K562 (cell line): ENCODE results near the gene GZMA. TPM values are rescaled to one million over a fixed set of nuclear protein-coding genes. Genes with fewer than 3 reads are reported as not detected.

Source experiments
- ATAC-seq: fragments of 200-7000 bp; cut with Tn5 transposase; 3 replicates; pipeline ENCODE4 v1.9.1; 2020; ENCODE audit warnings: moderate library complexity
- BruUV-seq: library from RNA; stranded (reverse); fragments of 400-500 nt; replicated peaks from 2 replicates; lab custom pipeline; 2021; lab: Mats Ljungman, UMichigan
- CTCF ChIA-PET: fragments of 300-600 bp; formaldehyde crosslinking; extraction: SDS; loops from one replicate; lab custom pipeline; 2021; ENCODE audit warnings: low intra/inter-chr PET ratio; lab: Yijun Ruan, JAX
- POLR2A ChIA-PET: fragments of 300-600, 350-650 bp; sonication (Branson Sonifier 250); formaldehyde crosslinking; extraction: SDS; loops from one replicate; lab custom pipeline; 2021; ENCODE audit warnings: antibody characterized with exemption, inconsistent platforms; lab: Yijun Ruan, JAX
- DNase-seq, 4 experiments: peaks; one replicate each; pipeline versions ENCODE4 v3.0.0 to v3.0.0-alpha.2; 2011 to 2018; ENCODE audit warnings: low spot score in 3 of 4, mixed read lengths in 3 of 4; ENCODE audit errors: extremely low read depth in 1 of 4
- FAIRE-seq: peaks from 2 replicates; lab custom pipeline; 2011; peaks lifted over from hg19 to GRCh38; lab: Jason Lieb, UNC
- H2AFZ ChIP-seq: 2 replicates; pipeline ENCODE4 v1.6.0; 2011; ENCODE audit warnings: low read depth, low read length, control low read depth, inconsistent platforms
- H3K27ac ChIP-seq: fragments of 200-600 bp; 3 replicates; pipeline ENCODE4 v1.8.0; 2011; ENCODE audit warnings: low read depth, mild to moderate bottlenecking, control low read depth, inconsistent platforms, low read length, moderate library complexity, mixed read lengths; ENCODE audit errors: extremely low read depth
- H3K27me3 ChIP-seq, 2 experiments: fragments of 300-600 bp in 1 of 2; 2 replicates in 1 of 2; 3 replicates in 1 of 2; pipeline versions ENCODE4 v1.6.0 to v1.8.0; 2011; ENCODE audit warnings: inconsistent platforms in 2 of 2, low read length in 2 of 2, mild to moderate bottlenecking in 1 of 2, mixed read lengths in 1 of 2, moderate library complexity in 1 of 2; ENCODE audit not compliant: control insufficient read depth in 2 of 2, insufficient read depth in 2 of 2
- H3K36me3 ChIP-seq: fragments of 300-600 bp; 3 replicates; pipeline ENCODE4 v1.8.0; 2011; ENCODE audit warnings: mild to moderate bottlenecking, low read length, inconsistent platforms; ENCODE audit not compliant: control insufficient read depth, insufficient read depth
- H3K4me1 ChIP-seq, 2 experiments: fragments of 200-600 bp in 1 of 2; replicated peaks in 1 of 2; 2 replicates in 1 of 2; 3 replicates in 1 of 2; pipeline versions ENCODE4 v1.5.1 to v1.8.0; 2011; ENCODE audit warnings: inconsistent platforms in 2 of 2, low read length in 2 of 2, mild to moderate bottlenecking in 1 of 2, mixed read lengths in 1 of 2, moderate library complexity in 1 of 2; ENCODE audit not compliant: control insufficient read depth in 2 of 2, insufficient read depth in 2 of 2
- H3K4me2 ChIP-seq: 2 replicates; pipeline ENCODE4 v1.6.1; 2011; ENCODE audit warnings: low read length, control low read depth, inconsistent platforms, mixed read lengths; ENCODE audit not compliant: insufficient read depth
- H3K4me3 ChIP-seq: fragments of 200-600 bp; sonication (generic), shearing (Covaris generic); 2 replicates; pipeline ENCODE4 v1.5.1; 2016; ENCODE audit warnings: control low read depth, inconsistent platforms
- H3K79me2 ChIP-seq: fragments of 200-600 bp; 3 replicates; pipeline ENCODE4 v1.8.0; 2011; ENCODE audit warnings: low read length, inconsistent platforms; ENCODE audit not compliant: control insufficient read depth, insufficient read depth
- H3K9ac ChIP-seq, 2 experiments: 2 replicates each; pipeline versions ENCODE4 v1.6.0 to v1.6.1; 2011; ENCODE audit warnings: low read depth in 2 of 2, low read length in 2 of 2, control low read depth in 1 of 2, inconsistent platforms in 1 of 2, mild to moderate bottlenecking in 1 of 2, mixed read lengths in 1 of 2; ENCODE audit not compliant: insufficient read depth in 1 of 2
- H3K9me1 ChIP-seq: one replicate; pipeline ENCODE4 v1.6.0; 2011; ENCODE audit warnings: inconsistent platforms, mild to moderate bottlenecking, low read length, moderate library complexity; ENCODE audit not compliant: control insufficient read depth, insufficient read depth
- H3K9me3 ChIP-seq: replicated peaks from 2 replicates; pipeline ENCODE4 v1.5.1; 2011; ENCODE audit warnings: low read depth, low read length, inconsistent platforms; ENCODE audit not compliant: control insufficient read depth, insufficient read depth
- H4K20me1 ChIP-seq: replicated peaks from 2 replicates; pipeline ENCODE4 v1.6.1; 2011; ENCODE audit warnings: low read length, inconsistent platforms, mixed read lengths; ENCODE audit not compliant: control insufficient read depth, insufficient read depth
- BRF1 ChIP-seq: IDR thresholded peaks from 3 replicates; pipeline ENCODE4 v1.6.1; 2011; ENCODE audit warnings: borderline replicate concordance, mild to moderate bottlenecking; ENCODE audit not compliant: insufficient read length; ENCODE audit errors: extremely low read depth
- CCAR2 ChIP-seq: fragments of 200-400 bp; formaldehyde crosslinking; IDR thresholded peaks from 2 replicates; pipeline ENCODE4 v1.6.1; 2017; ENCODE audit warnings: mild to moderate bottlenecking, low read depth, low read length
- KLF10 ChIP-seq: fragments of 250-450 bp; sonication (Bioruptor Pico); IDR thresholded peaks from 2 replicates; pipeline ENCODE4 v1.6.1; 2021; ENCODE audit warnings: matching md5 sums
- NCOA4 ChIP-seq: fragments of 450-650 bp; IDR thresholded peaks from 2 replicates; pipeline ENCODE4 v1.6.1; 2018; ENCODE audit warnings: mild to moderate bottlenecking; ENCODE audit not compliant: partially characterized antibody
- NFIC ChIP-seq: fragments of 450-650 bp; IDR thresholded peaks from 2 replicates; pipeline ENCODE4 v1.6.1; 2017; ENCODE audit warnings: mild to moderate bottlenecking, inconsistent platforms
- POLR3A ChIP-seq: IDR thresholded peaks from 2 replicates; pipeline ENCODE4 v1.6.1; 2011; ENCODE audit warnings: borderline replicate concordance, mild to moderate bottlenecking, moderate library complexity; ENCODE audit not compliant: insufficient read length, insufficient read depth; ENCODE audit errors: extremely low read depth
- SP1 ChIP-seq: sonication (generic); formaldehyde crosslinking; IDR thresholded peaks from 2 replicates; pipeline ENCODE4 v1.8.1; 2022; ENCODE audit warnings: mild to moderate bottlenecking, missing genetic modification reagents
- ZC3H4 ChIP-seq: sonication (generic); formaldehyde crosslinking; IDR thresholded peaks from 2 replicates; pipeline ENCODE4 v1.9.0; 2021; ENCODE audit warnings: missing genetic modification reagents, borderline replicate concordance
- ZFP1 ChIP-seq: fragments of 450-650 bp; formaldehyde crosslinking; IDR thresholded peaks from 2 replicates; pipeline ENCODE4 v1.4.0; 2020; ENCODE audit warnings: mild to moderate bottlenecking, mixed read lengths
- ZNF140 ChIP-seq: fragments of 250-450 bp; sonication (Bioruptor Pico); IDR thresholded peaks from 2 replicates; pipeline ENCODE4 v1.8.0; 2021; ENCODE audit warnings: moderate library complexity, mild to moderate bottlenecking, inconsistent platforms
- WGBS: fragments of 100-300 bp; shearing (Covaris generic); methylation state at CpG from one replicate; pipeline ENCODE4 v1.1.6; 2016; ENCODE audit warnings: low coverage, mixed read lengths; ENCODE audit not compliant: insufficient coverage; ENCODE audit errors: missing lambda C conversion rate; 5-methylcytosine and 5-hydroxymethylcytosine counted together
- in situ Hi-C: fragments of 300-500 bp; cut with MboI; formaldehyde crosslinking; loops from 4 replicates; pipeline ENCODE4 v1.15.0; 2018; ENCODE audit warnings: inconsistent platforms, mixed read lengths
- intact Hi-C: fragments of 100-400 bp; cut with micrococcal nuclease; formaldehyde crosslinking; loops from 2 replicates; pipeline ENCODE4 v1.14.2; 2022
- polyA plus RNA-seq, 8 experiments: library from polyadenylated mRNA; depleted of rRNA in 4 of 8; stranded (reverse) in 5 of 8; unstranded in 3 of 8; fragments of >200 nt; fragmentation: Nextera tagmentation in 2 of 8; fragmentation: Illumina TruSeq in 1 of 8; extraction: Ambion mirVana in 2 of 8; extraction: Trizol in 1 of 8; gene quantifications; 2 replicates each; pipeline versions ENCODE4 v1.2.1 to v1.2.3, GENCODE V29; 2011 to 2014; ENCODE audit warnings: inconsistent platforms in 1 of 8, missing spikeins in 1 of 8
- total RNA-seq, 7 experiments: library from RNA; depleted of rRNA in 6 of 7; stranded (reverse); fragments of >200 nt in 6 of 7; fragmentation: Illumina TruSeq in 2 of 7; extraction: Trizol in 2 of 7; gene quantifications; 2 replicates each; pipeline versions ENCODE4 v1.2.1 to v1.2.3, GENCODE V29; 2011 to 2021; ENCODE audit warnings: low replicate concordance in 1 of 7
- TF ChIP-seq, protein P1 (sequence below): fragments of 450-650 bp; formaldehyde crosslinking; IDR thresholded peaks from 2 replicates; pipeline ENCODE4 v1.4.0; 2022; ENCODE audit warnings: missing genetic modification characterization
- TF ChIP-seq, protein P2 (sequence below): sonication (generic); formaldehyde crosslinking; IDR thresholded peaks from 2 replicates; pipeline ENCODE4 v1.8.0; 2022; ENCODE audit warnings: mild to moderate bottlenecking, missing genetic modification reagents

The GZMA gene
- total and polyA plus RNA-seq, 9 of the 15 experiments (the other 6 are each of a cell fraction or from before 2014, with no cell fraction given), result not detected

DNA sequence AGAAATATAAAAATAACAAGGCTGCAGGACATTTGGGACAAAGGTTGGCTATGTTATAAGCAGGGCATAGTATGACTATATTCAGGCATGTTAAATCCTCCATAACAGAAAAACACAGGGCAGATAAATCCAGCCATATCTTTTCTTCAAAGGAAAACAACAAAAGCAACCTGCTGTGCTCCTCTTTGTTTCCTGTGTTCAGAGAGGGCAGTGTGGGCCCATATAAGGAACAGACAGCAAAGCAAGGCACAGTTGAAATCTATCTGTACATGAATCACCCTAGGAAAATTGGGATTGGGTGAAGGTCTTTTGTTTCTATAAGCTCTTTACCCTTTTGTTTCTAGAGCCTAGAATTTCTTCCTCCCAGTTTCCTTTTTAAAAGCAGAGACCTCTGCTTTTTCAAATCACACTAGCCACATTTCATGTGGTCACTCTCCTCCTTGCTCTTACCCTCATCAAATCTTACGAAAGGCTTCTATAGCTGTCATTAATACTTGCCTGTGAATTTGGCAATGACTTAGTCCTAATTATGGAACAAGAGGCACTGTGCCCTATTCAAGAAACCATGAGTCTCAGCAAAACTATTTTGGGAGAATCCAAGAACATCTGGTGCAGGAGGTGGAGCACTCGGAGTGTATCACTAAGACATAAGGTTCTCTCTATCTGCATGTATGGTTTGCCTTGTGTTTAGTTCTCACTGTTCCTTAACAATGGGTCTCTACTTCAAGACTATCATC lies 1.8 kb downstream of the GZMA start:
- H3K79me2 ChIP-seq, result no peaks in the 10 kb centered on the region
- in situ Hi-C loops, result no loop called here
- no peak overlapping the region for H3K4me3 ChIP-seq
- no TSS peak for BruUV-seq
- TF ChIP-seq BRF1 (no peak), CCAR2 (no peak), ZC3H4 (CRISPR knock-in tag) (no peak), POLR3A (no peak), ZFP1 (CRISPR knock-in tag) (no peak), NFIC (no peak), SP1 (CRISPR knock-in tag) (no peak), ZNF140 (no peak), NCOA4 (no peak), KLF10 (CRISPR knock-in tag) (no peak)
- TF ChIP-seq, protein P1, sequence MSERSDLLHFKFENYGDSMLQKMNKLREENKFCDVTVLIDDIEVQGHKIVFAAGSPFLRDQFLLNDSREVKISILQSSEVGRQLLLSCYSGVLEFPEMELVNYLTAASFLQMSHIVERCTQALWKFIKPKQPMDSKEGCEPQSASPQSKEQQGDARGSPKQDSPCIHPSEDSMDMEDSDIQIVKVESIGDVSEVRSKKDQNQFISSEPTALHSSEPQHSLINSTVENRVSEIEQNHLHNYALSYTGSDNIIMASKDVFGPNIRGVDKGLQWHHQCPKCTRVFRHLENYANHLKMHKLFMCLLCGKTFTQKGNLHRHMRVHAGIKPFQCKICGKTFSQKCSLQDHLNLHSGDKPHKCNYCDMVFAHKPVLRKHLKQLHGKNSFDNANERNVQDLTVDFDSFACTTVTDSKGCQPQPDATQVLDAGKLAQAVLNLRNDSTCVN, result no peak
- TF ChIP-seq, protein P2, sequence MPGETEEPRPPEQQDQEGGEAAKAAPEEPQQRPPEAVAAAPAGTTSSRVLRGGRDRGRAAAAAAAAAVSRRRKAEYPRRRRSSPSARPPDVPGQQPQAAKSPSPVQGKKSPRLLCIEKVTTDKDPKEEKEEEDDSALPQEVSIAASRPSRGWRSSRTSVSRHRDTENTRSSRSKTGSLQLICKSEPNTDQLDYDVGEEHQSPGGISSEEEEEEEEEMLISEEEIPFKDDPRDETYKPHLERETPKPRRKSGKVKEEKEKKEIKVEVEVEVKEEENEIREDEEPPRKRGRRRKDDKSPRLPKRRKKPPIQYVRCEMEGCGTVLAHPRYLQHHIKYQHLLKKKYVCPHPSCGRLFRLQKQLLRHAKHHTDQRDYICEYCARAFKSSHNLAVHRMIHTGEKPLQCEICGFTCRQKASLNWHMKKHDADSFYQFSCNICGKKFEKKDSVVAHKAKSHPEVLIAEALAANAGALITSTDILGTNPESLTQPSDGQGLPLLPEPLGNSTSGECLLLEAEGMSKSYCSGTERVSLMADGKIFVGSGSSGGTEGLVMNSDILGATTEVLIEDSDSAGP, result no peak
- no peaks in the 10 kb centered on the region for H3K9me3 ChIP-seq
- H3K9ac ChIP-seq, result no peak overlapping the region
- H4K20me1 ChIP-seq, result no peaks in the 10 kb centered on the region
- DNase-seq (no peak), FAIRE-seq (no peak), ATAC-seq (no peak)
- WGBS, result 2% methylated on average over 2 of the region's 2 CpGs
- no peak overlapping the region for H3K4me2 ChIP-seq
- CTCF ChIA-PET, result interaction anchor here (0.6 kb wide), 1 partner anchor 854 kb away, joined by 4 read pairs; no protein-coding TSS in a partner anchor
- H3K9me1 ChIP-seq, result no peaks in the 10 kb centered on the region
- POLR2A ChIA-PET, result interaction anchor here (0.6 kb wide), 1 partner anchor 466 kb away, joined by 3 read pairs; no protein-coding TSS in a partner anchor
- peaks cover 0 to 3% of the 10 kb centered on the region in 2 experiments; a peak in 2 of 5 replicates for H3K27me3 ChIP-seq
- no peaks in the 10 kb centered on the region for H3K36me3 ChIP-seq
- H2AFZ ChIP-seq, result no peak overlapping the region
- intact Hi-C loops, result no loop called here
- H3K4me1 ChIP-seq, result no peaks in the 10 kb centered on the region
- H3K27ac ChIP-seq, result no peak overlapping the region
